DND-41 (cell line): Measurements from ENCODE around the gene GFOD1.

Source experiments
- ATAC-seq: fragments of 200-7000 bp; cut with Tn5 transposase; 3 replicates; pipeline ENCODE4 v1.9.1; 2021; ENCODE audit warnings: low read depth; ENCODE audit not compliant: insufficient read depth
- DNase-seq: peaks from one replicate; pipeline ENCODE4 v3.0.0-alpha.2; 2020
- H2AFZ ChIP-seq: 2 replicates; pipeline ENCODE4 v1.6.0; 2012; ENCODE audit warnings: low read depth, low read length
- H3K27ac ChIP-seq: 2 replicates; pipeline ENCODE4 v1.5.1; 2012; ENCODE audit warnings: low read length, inconsistent platforms
- H3K27me3 ChIP-seq: fragments of 200-600 bp; sonication (generic); 2 replicates; pipeline ENCODE4 v1.6.0; 2012; ENCODE audit warnings: low read length, mild to moderate bottlenecking, inconsistent platforms; ENCODE audit not compliant: insufficient read depth, poor library complexity
- H3K36me3 ChIP-seq: 2 replicates; pipeline ENCODE4 v1.5.1; 2012; ENCODE audit warnings: low read length, inconsistent platforms; ENCODE audit not compliant: insufficient read depth
- H3K4me1 ChIP-seq: 2 replicates; pipeline ENCODE4 v1.5.1; 2012; ENCODE audit warnings: mild to moderate bottlenecking, low read length; ENCODE audit not compliant: insufficient read depth
- H3K4me2 ChIP-seq: 2 replicates; pipeline ENCODE4 v1.6.0; 2012; ENCODE audit warnings: mild to moderate bottlenecking, moderate library complexity, low read length, inconsistent platforms; ENCODE audit not compliant: insufficient read depth
- H3K4me3 ChIP-seq, 2 experiments: fragments of 200-600 bp in 1 of 2; shearing (Covaris generic) in 1 of 2; 2 replicates each; pipeline ENCODE4 v1.5.1; 2012 to 2016; ENCODE audit warnings: inconsistent platforms in 2 of 2, low read length in 2 of 2, mild to moderate bottlenecking in 2 of 2, low read depth in 1 of 2, moderate library complexity in 1 of 2
- H3K79me2 ChIP-seq: 2 replicates; pipeline ENCODE4 v1.6.0; 2012; ENCODE audit warnings: low read length, inconsistent platforms; ENCODE audit not compliant: insufficient read depth
- H3K9ac ChIP-seq: 2 replicates; pipeline ENCODE4 v1.6.0; 2012; ENCODE audit warnings: low read depth, mild to moderate bottlenecking, inconsistent platforms, low read length, moderate library complexity
- H3K9me3 ChIP-seq: 2 replicates; pipeline ENCODE4 v1.5.1; 2012; ENCODE audit warnings: low read length, moderate library complexity, mild to moderate bottlenecking, inconsistent platforms; ENCODE audit not compliant: insufficient read depth, severe bottlenecking
- H4K20me1 ChIP-seq: 2 replicates; pipeline ENCODE4 v1.6.0; 2012; ENCODE audit warnings: low read length; ENCODE audit not compliant: insufficient read depth
- CTCF ChIP-seq: IDR thresholded peaks from 2 replicates; pipeline ENCODE4 v1.5.1; 2012; ENCODE audit warnings: borderline replicate concordance, low read length, moderate library complexity, mild to moderate bottlenecking; ENCODE audit not compliant: poor library complexity, severe bottlenecking; ENCODE audit errors: extremely low read depth
- EZH2 ChIP-seq: IDR thresholded peaks from 3 replicates; pipeline ENCODE4 v1.6.1; 2012; ENCODE audit warnings: borderline replicate concordance, low read depth, mild to moderate bottlenecking, moderate library complexity, low read length, inconsistent platforms; ENCODE audit not compliant: severe bottlenecking

The GFOD1 gene

GRCh38 chr6:13308332-13308731 is 179.1 kb downstream of the GFOD1 start:
- Histone ChIP-seq H3K9me3 (no peaks in the 10 kb centered on the region), H3K4me3 (no peak overlapping the region), H3K4me1 (no peaks in the 10 kb centered on the region), H3K36me3 (peaks cover 58% of the 10 kb centered on the region), H4K20me1 (no peaks in the 10 kb centered on the region), H3K4me2 (no peak overlapping the region), H3K9ac (no peak overlapping the region), H2AFZ (no peak overlapping the region), H3K79me2 (no peaks in the 10 kb centered on the region), H3K27me3 (no peaks in the 10 kb centered on the region), H3K27ac (no peak overlapping the region)
- ATAC-seq (no peak), DNase-seq (no peak)
- TF ChIP-seq EZH2: no peak
- TF ChIP-seq CTCF: no peak
